SKM-1 (cell line): ENCODE results near the gene ACOT7.
"Not testable (repeated sequence)": the region's sequence is repeated elsewhere in the genome, so short reads cannot be mapped to it uniquely, and the experiment has no call there.

ENCODE experiments used
- DNase-seq: peaks from one replicate; lab custom pipeline; 2025; ENCODE audit not compliant: unreplicated experiment; lab: John Stamatoyannopoulos, UW

Gene ACOT7

GRCh38 chr1:6365047-6365446 is 28.5 kb downstream of the ACOT7 start:
- no peak for DNase-seq

- DNase-seq, result not testable (repeated sequence)
These were observed 30.3 kb downstream of the ACOT7 start for GRCh38 chr1:6363085-6363884.

- no peak for DNase-seq
These were observed 32.3 kb downstream of the ACOT7 start for GRCh38 chr1:6361124-6361775.

GRCh38 chr1:6360517-6361070 is 33.0 kb downstream of the ACOT7 start:
- DNase-seq, result no peak

- DNase-seq, result no peak
These were observed 33.5 kb downstream of the ACOT7 start for GRCh38 chr1:6360117-6360496.

GRCh38 chr1:6359216-6360116 is 34.1 kb downstream of the ACOT7 start:
- DNase-seq, result no peak

GRCh38 chr1:6358757-6359201 is 34.8 kb downstream of the ACOT7 start:
- no peak for DNase-seq

GRCh38 chr1:6358144-6358624 is 35.4 kb downstream of the ACOT7 start:
- no peak for DNase-seq

GRCh38 chr1:6357243-6357936 is 36.2 kb downstream of the ACOT7 start:
- DNase-seq, result no peak

GRCh38 chr1:6355621-6356020 is 37.9 kb downstream of the ACOT7 start:
- no peak for DNase-seq

- no peak for DNase-seq
These were observed 38.8 kb downstream of the ACOT7 start for GRCh38 chr1:6354659-6355317.

- DNase-seq, result no peak
These were observed 39.5 kb downstream of the ACOT7 start for GRCh38 chr1:6353955-6354658.

GRCh38 chr1:6353619-6353954 is 40.0 kb downstream of the ACOT7 start:
- DNase-seq, result no peak

GRCh38 chr1:6352138-6352563 is 41.4 kb downstream of the ACOT7 start:
- no peak for DNase-seq

GRCh38 chr1:6351480-6352137 is 42.0 kb downstream of the ACOT7 start:
- no peak for DNase-seq

- no peak for DNase-seq
These were observed 43.0 kb downstream of the ACOT7 start for GRCh38 chr1:6350416-6351088.

- DNase-seq, result no peak
These were observed 44.2 kb downstream of the ACOT7 start for GRCh38 chr1:6349254-6349943.
